HUES6 (cell line): Measurements from ENCODE around the gene DAPK1.

Source experiments
- H3K27ac ChIP-seq: 2 replicates; pipeline ENCODE4 v1.7.0; 2013; ENCODE audit warnings: low read depth, mild to moderate bottlenecking, low read length, inconsistent platforms
- H3K27me3 ChIP-seq: 2 replicates; pipeline ENCODE4 v1.6.1; 2013; ENCODE audit warnings: low read length; ENCODE audit not compliant: control insufficient read depth, insufficient read depth
- H3K36me3 ChIP-seq: 2 replicates; pipeline ENCODE4 v1.6.1; 2013; ENCODE audit warnings: low read length; ENCODE audit not compliant: control insufficient read depth, insufficient read depth
- H3K4me1 ChIP-seq: 2 replicates; pipeline ENCODE4 v1.6.1; 2013; ENCODE audit warnings: low read length; ENCODE audit not compliant: control insufficient read depth, insufficient read depth
- H3K4me3 ChIP-seq: 2 replicates; pipeline ENCODE4 v1.5.1; 2013; ENCODE audit warnings: low read depth, low read length
- H3K9ac ChIP-seq: one replicate; pipeline ENCODE4 v1.6.1; 2013; ENCODE audit warnings: mild to moderate bottlenecking, low read length
- H3K9me3 ChIP-seq: 2 replicates; pipeline ENCODE4 v1.6.1; 2013; ENCODE audit warnings: low read depth, low read length; ENCODE audit not compliant: control insufficient read depth, insufficient read depth

The DAPK1 gene

GRCh38 chr9:87670572-87671264 is 173.1 kb downstream of the DAPK1 start:
- no peak overlapping the region for H3K27ac ChIP-seq
- H3K9ac ChIP-seq = no peak overlapping the region
- no peaks in the 10 kb centered on the region for H3K4me1 ChIP-seq
- H3K27me3 ChIP-seq = no peaks in the 10 kb centered on the region
- no peak overlapping the region for H3K4me3 ChIP-seq
- peaks cover 15% of the 10 kb centered on the region for H3K9me3 ChIP-seq
- peaks cover 63% of the 10 kb centered on the region for H3K36me3 ChIP-seq

GRCh38 chr9:87671478-87671877 is 173.8 kb downstream of the DAPK1 start:
- no peaks in the 10 kb centered on the region for H3K27me3 ChIP-seq
- peaks cover 10% of the 10 kb centered on the region for H3K9me3 ChIP-seq
- H3K9ac ChIP-seq = no peak overlapping the region
- no peaks in the 10 kb centered on the region for H3K4me1 ChIP-seq
- H3K4me3 ChIP-seq = no peak overlapping the region
- peaks cover 58% of the 10 kb centered on the region for H3K36me3 ChIP-seq
- no peak overlapping the region for H3K27ac ChIP-seq

GRCh38 chr9:87671925-87672324 is 174.3 kb downstream of the DAPK1 start:
- peaks cover 6% of the 10 kb centered on the region for H3K9me3 ChIP-seq
- no peaks in the 10 kb centered on the region for H3K27me3 ChIP-seq
- H3K27ac ChIP-seq = no peak overlapping the region
- peaks cover 53% of the 10 kb centered on the region for H3K36me3 ChIP-seq
- H3K4me3 ChIP-seq = no peak overlapping the region
- no peak overlapping the region for H3K9ac ChIP-seq
- no peaks in the 10 kb centered on the region for H3K4me1 ChIP-seq

GRCh38 chr9:87672586-87672985 is 174.9 kb downstream of the DAPK1 start:
- Histone ChIP-seq H3K4me1 (no peaks in the 10 kb centered on the region), H3K27ac (no peak overlapping the region), H3K27me3 (no peaks in the 10 kb centered on the region), H3K4me3 (no peak overlapping the region), H3K36me3 (peaks cover 48% of the 10 kb centered on the region), H3K9ac (no peak overlapping the region), H3K9me3 (no peaks in the 10 kb centered on the region)

GRCh38 chr9:87673446-87674120 is 175.9 kb downstream of the DAPK1 start:
- Histone ChIP-seq H3K4me3 (no peak overlapping the region), H3K27ac (no peak overlapping the region), H3K9me3 (no peaks in the 10 kb centered on the region), H3K9ac (no peak overlapping the region), H3K4me1 (no peaks in the 10 kb centered on the region), H3K36me3 (peaks cover 38% of the 10 kb centered on the region), H3K27me3 (no peaks in the 10 kb centered on the region)

- Histone ChIP-seq H3K4me3 (no peak overlapping the region), H3K9ac (no peak overlapping the region), H3K9me3 (no peaks in the 10 kb centered on the region), H3K36me3 (peaks cover 32% of the 10 kb centered on the region), H3K4me1 (no peaks in the 10 kb centered on the region), H3K27ac (no peak overlapping the region), H3K27me3 (no peaks in the 10 kb centered on the region)
These were observed 177.1 kb downstream of the DAPK1 start for GRCh38 chr9:87674565-87675299.

- Histone ChIP-seq H3K9me3 (no peaks in the 10 kb centered on the region), H3K27ac (no peak overlapping the region), H3K4me3 (no peak overlapping the region), H3K9ac (no peak overlapping the region), H3K27me3 (no peaks in the 10 kb centered on the region), H3K36me3 (peaks cover 25% of the 10 kb centered on the region), H3K4me1 (no peaks in the 10 kb centered on the region)
These were observed 178.3 kb downstream of the DAPK1 start for GRCh38 chr9:87675906-87676515.

GRCh38 chr9:87676976-87677775 is 179.5 kb downstream of the DAPK1 start:
- peaks cover 28% of the 10 kb centered on the region for H3K36me3 ChIP-seq
- H3K27me3 ChIP-seq = no peaks in the 10 kb centered on the region
- H3K4me1 ChIP-seq = no peaks in the 10 kb centered on the region
- no peak overlapping the region for H3K9ac ChIP-seq
- H3K4me3 ChIP-seq = no peak overlapping the region
- no peak overlapping the region for H3K27ac ChIP-seq
- no peaks in the 10 kb centered on the region for H3K9me3 ChIP-seq

GRCh38 chr9:87677776-87678587 is 180.3 kb downstream of the DAPK1 start:
- H3K9me3 ChIP-seq = no peaks in the 10 kb centered on the region
- H3K27ac ChIP-seq = no peak overlapping the region
- H3K4me3 ChIP-seq = no peak overlapping the region
- H3K9ac ChIP-seq = no peak overlapping the region
- H3K27me3 ChIP-seq = no peaks in the 10 kb centered on the region
- H3K4me1 ChIP-seq = no peaks in the 10 kb centered on the region
- peaks cover 25% of the 10 kb centered on the region for H3K36me3 ChIP-seq
